ENCODE results near the gene KMT2C.

Gene KMT2C

DNA sequence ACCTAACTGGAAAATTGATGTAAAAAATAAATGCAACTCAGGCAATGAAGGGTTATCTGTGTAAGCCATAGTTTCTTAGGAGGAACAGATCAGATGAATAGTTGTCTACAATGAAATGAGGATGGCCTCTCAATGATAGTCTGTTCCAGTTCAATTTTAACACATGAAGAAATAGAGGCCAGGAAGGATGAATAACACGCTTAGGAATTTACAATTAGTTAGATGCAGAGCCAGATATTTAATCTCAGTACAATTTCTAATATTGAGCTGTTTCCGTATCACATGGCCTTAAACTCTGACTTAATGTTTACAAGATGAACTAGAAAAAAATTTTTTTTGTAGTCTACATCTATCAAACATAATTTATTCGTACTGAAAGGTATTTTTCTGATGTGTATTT lies 233.7 kb downstream of the KMT2C start:
- no CpG with 5 or more reads among the region's 3 CpGs for WGBS (ENCODE audit: insufficient coverage)
- DNase-seq: no peak
- POLR2A ChIA-PET: no interaction called here
- peaks cover 0 to 46% (median 19%) of the 10 kb centered on the region in 4 experiments for H3K36me3 ChIP-seq (ENCODE audit: control insufficient read depth in 4 of 4, insufficient read depth in 4 of 4, low read length in 3 of 4)
- H3K4me3 ChIP-seq (ENCODE audit: control insufficient read depth in 1 of 7, extremely low read depth in 1 of 7, insufficient read depth in 4 of 7, low read depth in 2 of 7, low read length in 6 of 7): no peak overlapping the region
- CTCF ChIA-PET: interaction anchor here (1.3 kb wide), 1 partner anchor 504 kb away, joined by 4 read pairs; no protein-coding TSS in a partner anchor
- H3K27me3 ChIP-seq (replicated peaks in 2 of 5; ENCODE audit: control insufficient read depth in 4 of 5, insufficient read depth in 5 of 5, low read length in 4 of 5): no peaks in the 10 kb centered on the region
- no peaks in the 10 kb centered on the region for H3K9me3 ChIP-seq (ENCODE audit: control extremely low read depth in 1 of 5, control insufficient read depth in 4 of 5, insufficient read depth in 2 of 5, low read depth in 1 of 5, low read length in 4 of 5)
- H3K27ac ChIP-seq (ENCODE audit: insufficient read depth in 1 of 2, low read depth in 1 of 2, low read length in 2 of 2, poor library complexity in 1 of 2, severe bottlenecking in 2 of 2): no peak overlapping the region
- H3K4me1 ChIP-seq (ENCODE audit: control extremely low read depth in 1 of 4, control insufficient read depth in 4 of 4, insufficient read depth in 4 of 4, low read length in 3 of 4): no peaks in the 10 kb centered on the region

DNA sequence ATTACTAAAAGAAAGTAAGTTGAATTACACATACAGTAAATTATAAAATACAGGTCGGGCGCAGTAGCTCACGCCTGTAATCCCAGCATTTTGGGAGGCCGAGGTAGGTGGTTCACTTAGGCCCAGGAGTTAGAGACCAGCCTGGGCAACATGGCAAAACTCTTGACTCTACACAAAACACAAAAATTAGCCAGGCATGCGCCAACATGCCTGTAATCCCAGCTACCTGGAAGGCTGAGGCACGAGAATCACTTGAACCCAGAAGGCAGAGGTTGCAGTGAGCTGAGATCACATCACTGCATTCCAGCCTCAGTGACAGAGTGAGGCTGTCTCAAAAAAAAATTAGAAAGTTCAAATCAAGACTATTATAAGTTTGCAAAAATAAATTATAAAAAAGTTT lies 235.4 kb downstream of the KMT2C start:
- no peak for DNase-seq
- Histone ChIP-seq H3K4me1 (ENCODE audit: control extremely low read depth in 1 of 4, control insufficient read depth in 4 of 4, insufficient read depth in 4 of 4, low read length in 3 of 4) (no peaks in the 10 kb centered on the region), H3K36me3 (ENCODE audit: control insufficient read depth in 4 of 4, insufficient read depth in 4 of 4, low read length in 3 of 4) (peaks cover 2 to 57% (median 24%) of the 10 kb centered on the region in 4 experiments), H3K9me3 (ENCODE audit: control extremely low read depth in 1 of 5, control insufficient read depth in 4 of 5, insufficient read depth in 2 of 5, low read depth in 1 of 5, low read length in 4 of 5) (no peaks in the 10 kb centered on the region), H3K4me3 (ENCODE audit: control insufficient read depth in 1 of 7, extremely low read depth in 1 of 7, insufficient read depth in 4 of 7, low read depth in 2 of 7, low read length in 6 of 7) (no peak overlapping the region), H3K27me3 (replicated peaks in 2 of 5; ENCODE audit: control insufficient read depth in 4 of 5, insufficient read depth in 5 of 5, low read length in 4 of 5) (no peaks in the 10 kb centered on the region), H3K27ac (ENCODE audit: insufficient read depth in 1 of 2, low read depth in 1 of 2, low read length in 2 of 2, poor library complexity in 1 of 2, severe bottlenecking in 2 of 2) (no peak overlapping the region)
- CTCF ChIA-PET: no interaction called here
- POLR2A ChIA-PET: no interaction called here
- WGBS (ENCODE audit: insufficient coverage): 95% methylated on average over 4 of the region's 6 CpGs

DNA sequence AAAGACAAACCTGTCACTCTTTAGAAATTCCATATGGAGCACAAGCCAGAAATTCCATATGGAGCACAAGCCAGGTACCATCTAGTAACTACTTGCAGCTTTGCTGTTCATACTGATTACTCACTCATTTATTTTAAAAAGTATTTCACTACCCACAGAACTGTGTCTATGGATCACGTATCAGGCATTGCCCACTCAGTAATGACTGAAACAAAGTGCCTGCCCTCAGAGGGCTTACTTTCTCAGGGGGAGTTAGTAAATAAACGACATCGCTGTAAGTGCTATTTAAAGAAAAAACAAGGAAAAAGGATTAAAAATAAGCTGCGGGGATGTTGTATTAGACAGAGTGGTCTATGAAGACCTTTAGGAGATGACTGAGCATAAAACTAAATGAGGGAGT lies 239.4 kb downstream of the KMT2C start:
- H3K36me3 ChIP-seq (ENCODE audit: control insufficient read depth in 4 of 4, insufficient read depth in 4 of 4, low read length in 3 of 4): peaks cover 15 to 74% (median 42%) of the 10 kb centered on the region in 4 experiments
- POLR2A ChIA-PET: no interaction called here
- WGBS (ENCODE audit: insufficient coverage): 97% methylated on average over 3 of the region's 4 CpGs

DNA sequence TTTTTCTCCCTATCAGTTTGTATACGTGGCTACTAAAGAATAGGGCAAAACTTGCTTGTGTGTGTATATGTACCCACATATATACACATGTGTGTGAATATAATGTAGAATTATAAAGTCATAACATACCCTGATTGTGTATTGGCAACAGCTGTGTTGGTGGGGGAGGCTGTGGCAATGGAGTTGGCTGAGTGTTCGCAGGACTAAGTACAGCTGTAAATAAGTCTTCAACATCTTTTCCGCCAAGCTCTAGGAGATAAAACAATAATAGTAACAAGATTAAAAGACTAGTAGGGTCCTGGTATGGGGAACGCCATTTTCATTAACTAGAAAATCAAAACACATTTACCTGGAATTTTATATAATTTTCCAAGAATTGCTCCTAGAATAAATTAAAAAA lies 241.9 kb downstream of the KMT2C start:
- no peak overlapping the region for H3K4me3 ChIP-seq (ENCODE audit: control insufficient read depth in 1 of 7, extremely low read depth in 1 of 7, insufficient read depth in 4 of 7, low read depth in 2 of 7, low read length in 6 of 7)
- POLR2A ChIA-PET: no interaction called here
- WGBS (ENCODE audit: insufficient coverage): no CpG with 5 or more reads among the region's 4 CpGs
- CTCF ChIA-PET: no interaction called here
- no peaks in the 10 kb centered on the region for H3K4me1 ChIP-seq (ENCODE audit: control extremely low read depth in 1 of 4, control insufficient read depth in 4 of 4, insufficient read depth in 4 of 4, low read length in 3 of 4)
- H3K36me3 ChIP-seq (ENCODE audit: control insufficient read depth in 4 of 4, insufficient read depth in 4 of 4, low read length in 3 of 4): peaks cover 24 to 78% (median 44%) of the 10 kb centered on the region in 4 experiments
- DNase-seq: no peak
- H3K27me3 ChIP-seq (replicated peaks in 2 of 5; ENCODE audit: control insufficient read depth in 4 of 5, insufficient read depth in 5 of 5, low read length in 4 of 5): no peaks in the 10 kb centered on the region
- no peak overlapping the region for H3K27ac ChIP-seq (ENCODE audit: insufficient read depth in 1 of 2, low read depth in 1 of 2, low read length in 2 of 2, poor library complexity in 1 of 2, severe bottlenecking in 2 of 2)
- no peaks in the 10 kb centered on the region for H3K9me3 ChIP-seq (ENCODE audit: control extremely low read depth in 1 of 5, control insufficient read depth in 4 of 5, insufficient read depth in 2 of 5, low read depth in 1 of 5, low read length in 4 of 5)

More for the DNA sequence above, 239.4 kb downstream of the KMT2C start:
- no peak overlapping the region for H3K4me3 ChIP-seq (ENCODE audit: control insufficient read depth in 1 of 7, extremely low read depth in 1 of 7, insufficient read depth in 4 of 7, low read depth in 2 of 7, low read length in 6 of 7)
- no peaks in the 10 kb centered on the region for H3K27me3 ChIP-seq (replicated peaks in 2 of 5; ENCODE audit: control insufficient read depth in 4 of 5, insufficient read depth in 5 of 5, low read length in 4 of 5)
- no peaks in the 10 kb centered on the region for H3K4me1 ChIP-seq (ENCODE audit: control extremely low read depth in 1 of 4, control insufficient read depth in 4 of 4, insufficient read depth in 4 of 4, low read length in 3 of 4)
- no peak for DNase-seq
- no peak overlapping the region for H3K27ac ChIP-seq (ENCODE audit: insufficient read depth in 1 of 2, low read depth in 1 of 2, low read length in 2 of 2, poor library complexity in 1 of 2, severe bottlenecking in 2 of 2)
- H3K9me3 ChIP-seq (ENCODE audit: control extremely low read depth in 1 of 5, control insufficient read depth in 4 of 5, insufficient read depth in 2 of 5, low read depth in 1 of 5, low read length in 4 of 5): no peaks in the 10 kb centered on the region
- CTCF ChIA-PET: interaction anchor here (1.6 kb wide), 1 partner anchor 11 kb away, joined by 3 read pairs; no protein-coding TSS in a partner anchor

DNA sequence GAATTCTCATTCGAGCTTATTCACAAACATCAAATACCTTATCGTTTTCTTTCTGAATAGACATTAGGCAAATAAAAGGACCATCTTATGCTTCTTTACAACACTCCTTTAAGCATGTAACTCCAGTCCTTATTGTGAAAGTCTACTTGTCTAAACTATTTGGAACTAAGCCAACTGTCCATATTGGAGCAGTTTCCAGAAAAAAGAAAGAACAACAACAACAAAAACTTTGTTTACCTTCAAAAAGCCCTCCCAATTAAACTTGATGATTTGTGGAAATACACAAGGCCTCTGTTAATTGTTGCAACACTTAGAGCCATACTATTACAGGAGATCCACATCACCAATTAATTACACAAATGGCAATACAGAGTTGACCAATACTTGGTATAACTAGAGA lies 246.7 kb downstream of the KMT2C start:
- ChIA-PET POLR2A (no interaction called here), CTCF (interaction anchor here (1.1 kb wide), 1 partner anchor 151 kb away, joined by 3 read pairs; no protein-coding TSS in a partner anchor)
- WGBS (ENCODE audit: insufficient coverage): 94% methylated on average over 2 of the region's 2 CpGs
- Histone ChIP-seq H3K9me3 (ENCODE audit: control extremely low read depth in 1 of 5, control insufficient read depth in 4 of 5, insufficient read depth in 2 of 5, low read depth in 1 of 5, low read length in 4 of 5) (no peaks in the 10 kb centered on the region), H3K27me3 (replicated peaks in 2 of 5; ENCODE audit: control insufficient read depth in 4 of 5, insufficient read depth in 5 of 5, low read length in 4 of 5) (no peaks in the 10 kb centered on the region), H3K4me1 (ENCODE audit: control extremely low read depth in 1 of 4, control insufficient read depth in 4 of 4, insufficient read depth in 4 of 4, low read length in 3 of 4) (no peaks in the 10 kb centered on the region), H3K36me3 (ENCODE audit: control insufficient read depth in 4 of 4, insufficient read depth in 4 of 4, low read length in 3 of 4) (peaks cover 26 to 79% (median 50%) of the 10 kb centered on the region in 4 experiments), H3K27ac (ENCODE audit: insufficient read depth in 1 of 2, low read depth in 1 of 2, low read length in 2 of 2, poor library complexity in 1 of 2, severe bottlenecking in 2 of 2) (no peak overlapping the region), H3K4me3 (ENCODE audit: control insufficient read depth in 1 of 7, extremely low read depth in 1 of 7, insufficient read depth in 4 of 7, low read depth in 2 of 7, low read length in 6 of 7) (no peak overlapping the region)
- DNase-seq: no peak

DNA sequence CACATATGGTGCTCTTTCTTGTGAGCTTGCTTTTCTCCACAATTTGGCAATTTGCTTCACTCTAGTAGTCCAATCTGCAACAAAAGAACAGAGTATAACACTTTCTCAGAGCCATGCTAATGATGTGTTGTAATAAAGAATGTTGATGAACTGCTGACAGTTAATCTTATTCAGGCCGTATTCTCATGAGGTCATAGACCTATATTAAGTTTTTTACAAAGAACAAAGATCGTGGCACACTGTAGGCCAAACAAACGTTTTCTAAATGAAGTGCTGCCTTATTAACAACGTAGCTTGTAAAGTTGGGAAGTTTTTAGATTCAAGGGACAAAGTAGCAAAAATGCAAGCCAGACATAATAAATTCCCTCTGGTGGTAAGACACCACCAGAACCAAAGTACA lies 250.2 kb downstream of the KMT2C start:
- 98% methylated on average over 4 of the region's 4 CpGs for WGBS (ENCODE audit: insufficient coverage)
- no peak for DNase-seq
- no peaks in the 10 kb centered on the region for H3K4me1 ChIP-seq (ENCODE audit: control extremely low read depth in 1 of 4, control insufficient read depth in 4 of 4, insufficient read depth in 4 of 4, low read length in 3 of 4)
- H3K9me3 ChIP-seq (ENCODE audit: control extremely low read depth in 1 of 5, control insufficient read depth in 4 of 5, insufficient read depth in 2 of 5, low read depth in 1 of 5, low read length in 4 of 5): no peaks in the 10 kb centered on the region
- H3K4me3 ChIP-seq (ENCODE audit: control insufficient read depth in 1 of 7, extremely low read depth in 1 of 7, insufficient read depth in 4 of 7, low read depth in 2 of 7, low read length in 6 of 7): no peak overlapping the region
- H3K27me3 ChIP-seq (replicated peaks in 2 of 5; ENCODE audit: control insufficient read depth in 4 of 5, insufficient read depth in 5 of 5, low read length in 4 of 5): no peaks in the 10 kb centered on the region
- ChIA-PET CTCF (interaction anchor here (0.6 to 2.0 kb wide), 3 partner anchors 10 to 42 kb away, joined by 3 to 4 read pairs (median 3); no protein-coding TSS in a partner anchor), POLR2A (no interaction called here)
- H3K36me3 ChIP-seq (ENCODE audit: control insufficient read depth in 4 of 4, insufficient read depth in 4 of 4, low read length in 3 of 4): peaks cover 22 to 72% (median 53%) of the 10 kb centered on the region in 4 experiments
- no peak overlapping the region for H3K27ac ChIP-seq (ENCODE audit: insufficient read depth in 1 of 2, low read depth in 1 of 2, low read length in 2 of 2, poor library complexity in 1 of 2, severe bottlenecking in 2 of 2)

DNA sequence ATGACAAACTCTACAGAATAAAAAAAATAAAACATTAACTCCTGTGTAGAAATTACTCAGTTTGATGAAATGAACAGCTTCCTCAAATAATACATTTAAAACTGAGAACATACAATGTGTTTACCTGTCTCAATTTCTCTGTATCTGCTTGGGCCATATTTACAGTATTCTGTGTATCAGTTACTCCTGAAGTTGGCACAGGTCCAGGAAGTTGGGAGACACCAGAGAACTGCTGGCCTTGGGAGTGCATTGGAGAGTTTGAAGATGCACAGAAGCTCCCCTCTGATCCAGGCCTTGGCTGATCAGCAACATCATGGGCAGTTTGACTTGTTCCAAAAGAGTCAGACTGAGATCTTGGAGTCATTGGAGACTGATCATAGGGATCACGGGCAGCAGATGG lies 255.2 kb downstream of the KMT2C start:
- H3K27me3 ChIP-seq (replicated peaks in 2 of 5; ENCODE audit: control insufficient read depth in 4 of 5, insufficient read depth in 5 of 5, low read length in 4 of 5): no peaks in the 10 kb centered on the region
- DNase-seq: no peak
- no peak overlapping the region for H3K27ac ChIP-seq (ENCODE audit: insufficient read depth in 1 of 2, low read depth in 1 of 2, low read length in 2 of 2, poor library complexity in 1 of 2, severe bottlenecking in 2 of 2)
- ChIA-PET CTCF (no interaction called here), POLR2A (no interaction called here)
- no peak overlapping the region for H3K4me3 ChIP-seq (ENCODE audit: control insufficient read depth in 1 of 7, extremely low read depth in 1 of 7, insufficient read depth in 4 of 7, low read depth in 2 of 7, low read length in 6 of 7)
- H3K36me3 ChIP-seq (ENCODE audit: control insufficient read depth in 4 of 4, insufficient read depth in 4 of 4, low read length in 3 of 4): peaks cover 33 to 77% (median 64%) of the 10 kb centered on the region in 4 experiments
- H3K4me1 ChIP-seq (ENCODE audit: control extremely low read depth in 1 of 4, control insufficient read depth in 4 of 4, insufficient read depth in 4 of 4, low read length in 3 of 4): peaks cover 0 to 3% (median 0%) of the 10 kb centered on the region in 4 experiments
- 100% methylated on average over 1 of the region's 1 CpG for WGBS (ENCODE audit: insufficient coverage)
- no peaks in the 10 kb centered on the region for H3K9me3 ChIP-seq (ENCODE audit: control extremely low read depth in 1 of 5, control insufficient read depth in 4 of 5, insufficient read depth in 2 of 5, low read depth in 1 of 5, low read length in 4 of 5)

Data from common myeloid progenitor, CD34-positive (primary cell).